PC-9 (cell line): Measurements from ENCODE around the gene EEF1AKMT3. TPM values are rescaled to one million over a fixed set of nuclear protein-coding genes. Genes with fewer than 3 reads are reported as not detected.

Experiments used
- BruUV-seq: library from RNA; stranded (reverse); fragments of 400-500 nt; replicated peaks from 2 replicates; lab custom pipeline; 2021; lab: Mats Ljungman, UMichigan
- CTCF ChIA-PET: fragments of 300-600 bp; sonication (Branson Sonifier 250); formaldehyde crosslinking; loops from one replicate; lab custom pipeline; 2022; ENCODE audit warnings: antibody characterized with exemption; lab: Charles Lee
- POLR2A ChIA-PET: fragments of 300-600 bp; sonication (Branson Sonifier 250); formaldehyde crosslinking; loops from one replicate; lab custom pipeline; 2022; ENCODE audit warnings: antibody characterized with exemption; ENCODE audit not compliant: unreplicated experiment; lab: Charles Lee
- DNase-seq, 2 experiments: peaks; one replicate each; pipeline versions ENCODE4 v3.0.0 to v3.0.0-alpha.2; 2015 to 2022; ENCODE audit warnings: mixed read lengths in 1 of 2
- H2AFZ ChIP-seq: fragments of 200-600 bp; sonication (generic); 2 replicates; pipeline ENCODE4 v1.8.1; 2017; ENCODE audit warnings: antibody characterized with exemption
- H3F3A ChIP-seq: fragments of 200-600 bp; sonication (generic); 2 replicates; pipeline ENCODE4 v1.8.1; 2017; ENCODE audit warnings: antibody characterized with exemption, mild to moderate bottlenecking, low read depth; ENCODE audit not compliant: insufficient read depth
- H3K27ac ChIP-seq: fragments of 200-600 bp; sonication (generic); 2 replicates; pipeline ENCODE4 v1.6.1; 2016; ENCODE audit warnings: mixed run types
- H3K27me3 ChIP-seq: fragments of 200-600 bp; sonication (generic); 2 replicates; pipeline ENCODE4 v1.6.1; 2016; ENCODE audit warnings: low read depth, mixed run types; ENCODE audit not compliant: insufficient read depth
- H3K36me3 ChIP-seq: fragments of 200-600 bp; sonication (generic); 2 replicates; pipeline ENCODE4 v1.6.1; 2016; ENCODE audit warnings: low read depth, mixed run types
- H3K4me1 ChIP-seq: fragments of 200-600 bp; sonication (generic); replicated peaks from 2 replicates; pipeline ENCODE4 v1.6.1; 2016; ENCODE audit warnings: mixed run types; ENCODE audit not compliant: insufficient read depth
- H3K4me2 ChIP-seq: fragments of 200-600 bp; sonication (generic); 2 replicates; pipeline ENCODE4 v1.6.1; 2017; ENCODE audit warnings: mixed run types
- H3K4me3 ChIP-seq: fragments of 200-600 bp; sonication (generic); 2 replicates; pipeline ENCODE4 v1.6.1; 2016; ENCODE audit warnings: mixed run types
- H3K79me2 ChIP-seq: fragments of 200-600 bp; sonication (generic); 2 replicates; pipeline ENCODE4 v1.6.1; 2017; ENCODE audit warnings: low read depth, mixed run types
- H3K9me2 ChIP-seq: fragments of 200-600 bp; sonication (generic); 2 replicates; pipeline ENCODE4 v1.8.1; 2017; ENCODE audit warnings: mild to moderate bottlenecking; ENCODE audit not compliant: insufficient read depth
- H3K9me3 ChIP-seq: fragments of 200-600 bp; sonication (generic); 2 replicates; pipeline ENCODE4 v1.8.1; 2016; ENCODE audit warnings: low read depth; ENCODE audit not compliant: insufficient read depth
- H4K20me1 ChIP-seq: fragments of 200-600 bp; sonication (generic); 2 replicates; pipeline ENCODE4 v1.8.1; 2017; ENCODE audit not compliant: insufficient read depth
- CTCF ChIP-seq: fragments of 200-600 bp; sonication (generic); conservative IDR thresholded peaks from 2 replicates; pipeline ENCODE4 v1.6.1; 2017; ENCODE audit warnings: mixed run types, antibody characterized with exemption, mild to moderate bottlenecking, moderate library complexity
- EZH2 ChIP-seq: fragments of 200-600 bp; sonication (generic); IDR thresholded peaks from 2 replicates; pipeline ENCODE4 v1.8.0; 2017; ENCODE audit warnings: antibody characterized with exemption, low read depth
- intact Hi-C: fragments of 100-400 bp; cut with micrococcal nuclease; formaldehyde crosslinking; loops from one replicate; pipeline ENCODE4 v1.10.0; 2022; ENCODE audit not compliant: unreplicated experiment
- total RNA-seq: library from RNA; stranded (reverse); gene quantifications from 2 replicates; pipeline ENCODE4 v1.2.3, GENCODE V29; 2021

The EEF1AKMT3 gene
- total RNA-seq, 1 experiment from 2014 or later, result 13.1 TPM

GRCh38 chr12:57777367-57777766 lies 5.0 kb downstream of the EEF1AKMT3 start:
- peaks cover 8% of the 10 kb centered on the region; the same call in 1 of the 2 replicates for H3K4me1 ChIP-seq
- ChIA-PET POLR2A (no interaction called here), CTCF (no interaction called here)
- TF ChIP-seq EZH2 (no peak), CTCF (no peak)
- H3F3A ChIP-seq, result peaks cover 10% of the 10 kb centered on the region; the same call in 1 of the 2 replicates
- no peak overlapping the region for H2AFZ ChIP-seq
- no peaks in the 10 kb centered on the region for H3K9me2 ChIP-seq
- intact Hi-C loops, result no loop called here
- H3K9me3 ChIP-seq, result no peaks in the 10 kb centered on the region
- H3K36me3 ChIP-seq, result no peaks in the 10 kb centered on the region
- no peak overlapping the region for H3K27ac ChIP-seq
- no peaks in the 10 kb centered on the region for H3K27me3 ChIP-seq
- no peak overlapping the region for H3K4me2 ChIP-seq
- no peak overlapping the region for H3K4me3 ChIP-seq
- DNase-seq, result no peak
- BruUV-seq, result no TSS peak
- no peaks in the 10 kb centered on the region for H4K20me1 ChIP-seq
- peaks cover 8% of the 10 kb centered on the region; the same call in 1 of the 2 replicates for H3K79me2 ChIP-seq

- H3K4me2 ChIP-seq, result no peak overlapping the region
- no TSS peak for BruUV-seq
- no peak overlapping the region for H2AFZ ChIP-seq
- H3K9me3 ChIP-seq, result no peaks in the 10 kb centered on the region
- no peak overlapping the region for H3K27ac ChIP-seq
- H3K4me1 ChIP-seq, result peaks cover 8% of the 10 kb centered on the region; the same call in 1 of the 2 replicates
- H3K27me3 ChIP-seq, result no peaks in the 10 kb centered on the region
- H3K79me2 ChIP-seq, result peaks cover 11% of the 10 kb centered on the region
- H3K9me2 ChIP-seq, result no peaks in the 10 kb centered on the region
- no peak for DNase-seq
- H3K36me3 ChIP-seq, result no peaks in the 10 kb centered on the region
- intact Hi-C loops, result no loop called here
- no peak overlapping the region for H3K4me3 ChIP-seq
- POLR2A ChIA-PET, result interaction anchor here (0.6 kb wide), 1 partner anchor 19 kb away, joined by 5 read pairs; no protein-coding TSS in a partner anchor
- TF ChIP-seq CTCF (no peak), EZH2 (no peak)
- H4K20me1 ChIP-seq, result no peaks in the 10 kb centered on the region
- peaks cover 10% of the 10 kb centered on the region; the same call in 1 of the 2 replicates for H3F3A ChIP-seq
- CTCF ChIA-PET, result no interaction called here
Measured at GRCh38 chr12:57777911-57778310, 5.5 kb downstream of the EEF1AKMT3 start.

- no peak overlapping the region for H3K4me2 ChIP-seq
- ChIA-PET POLR2A (no interaction called here), CTCF (no interaction called here)
- H3K4me3 ChIP-seq, result no peak overlapping the region
- H3K79me2 ChIP-seq, result peaks cover 14% of the 10 kb centered on the region
- TF ChIP-seq EZH2, result no peak
- TF ChIP-seq CTCF, result no peak
- H3K36me3 ChIP-seq, result peaks cover 5% of the 10 kb centered on the region; the same call in 1 of the 2 replicates
- H3K27ac ChIP-seq, result no peak overlapping the region
- intact Hi-C loops, result no loop called here
- BruUV-seq, result no TSS peak
- H3K9me2 ChIP-seq, result no peaks in the 10 kb centered on the region
- no peaks in the 10 kb centered on the region for H4K20me1 ChIP-seq
- H3K27me3 ChIP-seq, result no peaks in the 10 kb centered on the region
- no peaks in the 10 kb centered on the region for H3K9me3 ChIP-seq
- no peak overlapping the region for H2AFZ ChIP-seq
- peaks cover 8% of the 10 kb centered on the region for H3K4me1 ChIP-seq
- peaks cover 10% of the 10 kb centered on the region; the same call in 1 of the 2 replicates for H3F3A ChIP-seq
- no peak for DNase-seq
Measured at GRCh38 chr12:57779736-57780135, 7.3 kb downstream of the EEF1AKMT3 start.
